KMS-11 (cell line): Measurements from ENCODE around the gene CNDP1.
"Not testable (repeated sequence)": the region's sequence is repeated elsewhere in the genome, so short reads cannot be mapped to it uniquely, and the experiment has no call there.

ENCODE experiments used
- H2AFZ ChIP-seq: fragments of 200-600 bp; sonication (generic); 2 replicates; pipeline ENCODE4 v1.6.1; 2016; ENCODE audit warnings: antibody characterized with exemption, mixed run types, low read depth
- H3K27ac ChIP-seq: fragments of 200-600 bp; sonication (generic); 2 replicates; pipeline ENCODE4 v1.6.1; 2016; ENCODE audit warnings: mild to moderate bottlenecking, mixed run types
- H3K27me3 ChIP-seq: fragments of 200-600 bp; sonication (generic); 2 replicates; pipeline ENCODE4 v1.6.1; 2017; ENCODE audit warnings: mild to moderate bottlenecking, low read depth, mixed run types, moderate library complexity; ENCODE audit not compliant: insufficient read depth
- H3K36me3 ChIP-seq: fragments of 200-600 bp; sonication (generic); 2 replicates; pipeline ENCODE4 v1.6.1; 2017; ENCODE audit warnings: mild to moderate bottlenecking, mixed run types; ENCODE audit not compliant: insufficient read depth
- H3K4me1 ChIP-seq: fragments of 200-600 bp; sonication (generic); 2 replicates; pipeline ENCODE4 v1.6.1; 2016; ENCODE audit warnings: mild to moderate bottlenecking, low read depth, mixed run types; ENCODE audit not compliant: poor library complexity, severe bottlenecking
- H3K4me2 ChIP-seq: fragments of 200-600 bp; sonication (generic); 2 replicates; pipeline ENCODE4 v1.7.0; 2016; ENCODE audit warnings: mild to moderate bottlenecking, mixed run types
- H3K4me3 ChIP-seq: fragments of 200-600 bp; sonication (generic); IDR thresholded peaks from 2 replicates; pipeline ENCODE4 v1.6.1; 2017; ENCODE audit warnings: low read depth, low read length, mixed read lengths; ENCODE audit not compliant: insufficient read depth
- H3K79me2 ChIP-seq: fragments of 200-600 bp; sonication (generic); 2 replicates; pipeline ENCODE4 v1.6.1; 2016; ENCODE audit warnings: low read depth, mixed run types; ENCODE audit not compliant: insufficient read depth
- H3K9ac ChIP-seq: fragments of 200-600 bp; sonication (generic); 2 replicates; pipeline ENCODE4 v1.6.1; 2016; ENCODE audit warnings: mild to moderate bottlenecking, mixed run types
- H4K20me1 ChIP-seq: fragments of 200-600 bp; sonication (generic); 2 replicates; pipeline ENCODE4 v1.6.1; 2016; ENCODE audit warnings: mild to moderate bottlenecking, mixed run types; ENCODE audit not compliant: insufficient read depth
- TF ChIP-seq, protein P1 (sequence below): fragments of 200-600 bp; sonication (generic); conservative IDR thresholded peaks from 2 replicates; pipeline ENCODE4 v1.6.1; 2017; ENCODE audit warnings: low read depth, mild to moderate bottlenecking, antibody characterized with exemption, low read length, moderate library complexity, mixed read lengths

Gene CNDP1

DNA sequence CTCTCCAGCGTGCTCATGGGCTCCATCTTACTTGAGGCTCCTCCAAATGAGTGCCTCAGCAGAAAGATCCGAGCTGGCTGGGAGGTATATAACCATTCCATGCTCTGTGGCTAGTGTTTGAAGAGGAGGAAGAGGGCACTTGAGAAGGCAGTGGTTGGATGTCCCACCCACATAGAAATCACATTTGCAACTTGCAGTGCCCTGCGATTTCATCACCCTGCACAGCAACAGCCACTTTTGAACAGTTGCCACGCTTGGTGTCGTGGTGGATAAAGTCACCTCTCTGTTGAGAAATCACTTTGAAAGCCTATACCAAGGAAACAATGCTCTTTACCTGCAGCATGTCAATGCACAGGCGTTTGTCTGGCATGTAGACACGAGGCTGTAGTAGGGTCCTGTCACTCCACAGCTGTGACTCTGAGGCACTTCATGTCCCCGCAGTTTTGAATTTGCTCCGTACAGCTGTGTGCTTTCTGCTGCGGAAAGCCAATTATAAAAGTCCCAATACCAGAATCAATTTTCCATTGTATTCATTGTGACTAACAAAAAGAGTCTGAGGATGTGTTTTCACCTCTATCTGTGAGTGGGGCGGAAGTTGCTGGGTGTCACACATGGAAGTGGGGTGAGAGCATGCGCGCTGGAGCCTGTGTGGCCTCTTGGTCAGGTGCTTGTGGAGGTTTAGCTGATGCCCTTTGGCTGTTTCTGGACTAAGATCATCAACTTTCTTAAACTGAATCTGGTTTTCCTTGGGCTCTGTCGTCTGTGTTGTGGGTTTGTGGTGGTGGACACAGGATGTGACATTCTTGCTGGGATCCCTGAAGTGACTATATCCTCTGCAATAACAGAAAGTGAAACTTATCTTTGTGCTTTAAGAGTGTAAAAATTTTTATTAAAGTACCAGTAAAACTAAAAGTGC lies 35.3 kb upstream of the CNDP1 start:
- Histone ChIP-seq H3K79me2 (peaks cover 68% of the 10 kb centered on the region), H3K36me3 (peaks cover 24% of the 10 kb centered on the region; the same call in 1 of the 2 replicates), H2AFZ (peak overlapping the region; percentile 18; the same call in 1 of the 2 replicates), H4K20me1 (no peaks in the 10 kb centered on the region), H3K4me3 (peak overlapping the region; percentile 10), H3K27me3 (no peaks in the 10 kb centered on the region), H3K27ac (peak overlapping the region; percentile 78), H3K4me2 (peak overlapping the region; percentile 70), H3K9ac (peak overlapping the region; percentile 70), H3K4me1 (peaks cover 49% of the 10 kb centered on the region)
- TF ChIP-seq, protein P1, sequence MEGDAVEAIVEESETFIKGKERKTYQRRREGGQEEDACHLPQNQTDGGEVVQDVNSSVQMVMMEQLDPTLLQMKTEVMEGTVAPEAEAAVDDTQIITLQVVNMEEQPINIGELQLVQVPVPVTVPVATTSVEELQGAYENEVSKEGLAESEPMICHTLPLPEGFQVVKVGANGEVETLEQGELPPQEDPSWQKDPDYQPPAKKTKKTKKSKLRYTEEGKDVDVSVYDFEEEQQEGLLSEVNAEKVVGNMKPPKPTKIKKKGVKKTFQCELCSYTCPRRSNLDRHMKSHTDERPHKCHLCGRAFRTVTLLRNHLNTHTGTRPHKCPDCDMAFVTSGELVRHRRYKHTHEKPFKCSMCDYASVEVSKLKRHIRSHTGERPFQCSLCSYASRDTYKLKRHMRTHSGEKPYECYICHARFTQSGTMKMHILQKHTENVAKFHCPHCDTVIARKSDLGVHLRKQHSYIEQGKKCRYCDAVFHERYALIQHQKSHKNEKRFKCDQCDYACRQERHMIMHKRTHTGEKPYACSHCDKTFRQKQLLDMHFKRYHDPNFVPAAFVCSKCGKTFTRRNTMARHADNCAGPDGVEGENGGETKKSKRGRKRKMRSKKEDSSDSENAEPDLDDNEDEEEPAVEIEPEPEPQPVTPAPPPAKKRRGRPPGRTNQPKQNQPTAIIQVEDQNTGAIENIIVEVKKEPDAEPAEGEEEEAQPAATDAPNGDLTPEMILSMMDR: no peak

DNA sequence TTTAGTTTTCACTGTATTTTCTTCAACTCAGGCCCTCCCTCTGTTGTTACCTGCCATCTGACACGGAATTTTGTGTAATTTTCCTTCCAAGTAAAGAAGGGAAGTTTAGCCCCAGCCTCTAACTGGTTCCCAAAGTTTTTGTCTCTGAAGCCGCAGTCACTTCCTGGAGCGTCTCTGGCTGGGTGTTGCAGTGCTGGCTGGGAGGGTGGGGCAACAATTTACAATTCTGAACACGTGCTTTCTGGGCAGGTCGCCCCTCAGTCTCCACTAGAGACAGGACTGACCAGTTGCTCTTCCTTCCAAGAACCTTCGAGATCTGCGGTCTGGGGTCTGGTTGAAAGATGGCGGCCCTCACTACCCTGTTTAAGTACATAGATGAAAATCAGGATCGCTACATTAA lies 34.7 kb upstream of the CNDP1 start:
- Histone ChIP-seq H3K79me2 (peaks cover 74% of the 10 kb centered on the region), H3K27ac (peak overlapping the region; percentile 78), H3K9ac (peak overlapping the region; percentile 70), H3K4me1 (peaks cover 47% of the 10 kb centered on the region), H3K36me3 (peaks cover 28% of the 10 kb centered on the region; the same call in 1 of the 2 replicates), H3K27me3 (no peaks in the 10 kb centered on the region), H3K4me2 (peak overlapping the region; percentile 70), H2AFZ (peak overlapping the region; percentile 18; the same call in 1 of the 2 replicates), H3K4me3 (peak overlapping the region; percentile 7), H4K20me1 (no peaks in the 10 kb centered on the region)
- TF ChIP-seq, protein P1: no peak

DNA sequence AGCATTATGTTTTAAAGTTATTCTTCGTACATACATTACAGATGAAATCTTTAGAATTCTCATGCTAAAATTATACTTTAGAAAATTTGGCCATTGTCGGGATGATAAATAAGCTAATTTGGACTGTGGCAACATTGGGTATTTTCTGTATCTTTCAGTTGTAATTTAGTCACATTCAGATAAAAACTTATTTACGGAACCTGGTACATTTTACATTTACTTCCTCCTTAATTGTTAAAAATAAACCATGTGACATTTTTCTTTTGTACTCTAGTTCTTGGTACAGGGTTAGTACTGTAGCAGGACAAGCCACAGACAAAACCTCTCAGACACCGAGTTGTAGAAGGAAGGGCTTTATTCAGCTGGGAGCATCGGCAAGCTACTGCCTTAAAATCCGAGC lies 33.9 kb upstream of the CNDP1 start:
- Histone ChIP-seq H4K20me1 (no peaks in the 10 kb centered on the region), H3K79me2 (peaks cover 82% of the 10 kb centered on the region)

GRCh38 chr18:74500774-74501173 lies 33.5 kb upstream of the CNDP1 start:
- Histone ChIP-seq H3K9ac (peak overlapping the region; percentile 70), H3K4me2 (peak overlapping the region; percentile 70), H3K4me1 (peaks cover 56% of the 10 kb centered on the region), H3K79me2 (peaks cover 86% of the 10 kb centered on the region), H3K27ac (peak overlapping the region; percentile 78), H3K36me3 (peaks cover 34% of the 10 kb centered on the region; the same call in 1 of the 2 replicates)
- H2AFZ ChIP-seq, H3K4me3 ChIP-seq, H4K20me1 ChIP-seq, H3K27me3 ChIP-seq: not testable (repeated sequence)

More for the DNA sequence above, 33.9 kb upstream of the CNDP1 start:
- TF ChIP-seq, protein P1: no peak
- peaks cover 31% of the 10 kb centered on the region; the same call in 1 of the 2 replicates for H3K36me3 ChIP-seq
- H3K27me3 ChIP-seq: no peaks in the 10 kb centered on the region
- no peak overlapping the region for H2AFZ ChIP-seq
- H3K4me3 ChIP-seq: no peak overlapping the region
- H3K4me2 ChIP-seq: peak overlapping the region; percentile 70
- H3K27ac ChIP-seq: peak overlapping the region; percentile 78
- H3K4me1 ChIP-seq: peaks cover 52% of the 10 kb centered on the region
- H3K9ac ChIP-seq: peak overlapping the region; percentile 70

DNA sequence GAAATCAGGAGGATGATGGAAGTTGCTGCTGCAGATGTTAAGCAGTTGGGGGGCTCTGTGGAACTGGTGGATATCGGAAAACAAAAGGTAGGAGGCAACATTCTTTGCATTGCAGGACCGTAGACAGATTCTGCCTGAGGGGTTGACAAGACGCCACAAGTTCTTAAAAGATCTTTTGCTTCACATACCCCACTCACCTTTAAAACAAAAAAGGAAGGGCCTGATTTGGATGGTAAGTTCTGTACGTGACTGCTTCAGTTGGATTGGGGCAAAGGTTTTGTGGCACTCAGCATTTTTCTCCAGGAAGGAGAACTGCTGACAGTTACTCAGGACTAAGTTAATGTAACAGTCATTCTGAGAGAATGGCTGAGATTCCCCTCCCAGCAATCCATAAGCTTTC lies 32.9 kb upstream of the CNDP1 start:
- Histone ChIP-seq H3K4me3 (no peak overlapping the region), H3K27ac (peak overlapping the region; percentile 78), H4K20me1 (no peaks in the 10 kb centered on the region), H3K4me1 (peaks cover 57% of the 10 kb centered on the region), H3K9ac (peak overlapping the region; percentile 70), H3K79me2 (peaks cover 89% of the 10 kb centered on the region), H3K36me3 (peaks cover 38% of the 10 kb centered on the region; the same call in 1 of the 2 replicates), H3K4me2 (peak overlapping the region; percentile 70), H2AFZ (no peak overlapping the region), H3K27me3 (no peaks in the 10 kb centered on the region)
- TF ChIP-seq, protein P1: no peak
